Ascending aorta (tissue), 2 donors: ENCODE measurements around the gene ABCD3. TPM values are rescaled to one million over a fixed set of nuclear protein-coding genes. Genes with fewer than 3 reads are reported as not detected.
"Not testable (repeated sequence)": the region's sequence is repeated elsewhere in the genome, so short reads cannot be mapped to it uniquely, and the experiment has no call there.

Source experiments
- DNase-seq, 2 donors: peaks; one replicate each; pipeline ENCODE4 v3.0.0-alpha.2; 2019; ENCODE audit warnings: low spot score in 2 of 2
- H3K27ac ChIP-seq, 2 donors: fragments of 200-600 bp; sonication (generic); one replicate each; pipeline ENCODE4 v1.5.1; 2016 to 2017; ENCODE audit warnings: mild to moderate bottlenecking in 1 of 2
- H3K27me3 ChIP-seq: fragments of 200-600 bp; sonication (generic); one replicate; pipeline ENCODE4 v1.5.1; 2017
- H3K36me3 ChIP-seq, 2 donors: fragments of 200-600 bp; sonication (generic); one replicate each; pipeline ENCODE4 v1.5.1; 2016
- H3K4me1 ChIP-seq, 2 donors: fragments of 200-600 bp; sonication (generic); one replicate each; pipeline ENCODE4 v1.5.1; 2016 to 2017; ENCODE audit warnings: mild to moderate bottlenecking in 1 of 2
- H3K4me3 ChIP-seq, 2 donors: fragments of 200-600 bp; sonication (generic); one replicate each; pipeline ENCODE4 v1.5.1; 2016 to 2017; ENCODE audit warnings: mild to moderate bottlenecking in 1 of 2
- H3K9me3 ChIP-seq, 2 donors: fragments of 200-600 bp; sonication (generic); one replicate each; pipeline ENCODE4 v1.5.1; 2016
- CTCF ChIP-seq, 3 experiments: fragments of 200-600 bp in 2 of 3; fragments of 450-650 bp in 1 of 3; sonication (generic) in 2 of 3; IDR thresholded peaks; one replicate each; pipeline ENCODE4 v1.5.1; 2016 to 2019; ENCODE audit warnings: antibody characterized with exemption in 3 of 3, mild to moderate bottlenecking in 1 of 3, moderate library complexity in 1 of 3
- intact Hi-C: fragments of 100-400 bp; cut with DNase I; formaldehyde crosslinking; loops from one replicate; pipeline ENCODE4 v1.15.1; 2023
- total RNA-seq: library from RNA; depleted of rRNA; stranded (reverse); fragments of >200 nt; gene quantifications from one replicate; pipeline ENCODE4 v1.1.0, GENCODE V29; 2016

ABCD3 gene
- total RNA-seq, 1 donor from 2014 or later: 8.8 TPM

- H3K4me3 ChIP-seq: no peak overlapping the region
Measured at GRCh38 chr1:94440088-94440487, 21.9 kb downstream of the ABCD3 start.

GRCh38 chr1:94443067-94443466 is 24.9 kb downstream of the ABCD3 start:
- DNase-seq, H3K4me3 ChIP-seq, H3K36me3 ChIP-seq, H3K27me3 ChIP-seq, H3K27ac ChIP-seq, H3K4me1 ChIP-seq, intact Hi-C loops: not testable (repeated sequence)
- H3K9me3 ChIP-seq: peaks cover 3 to 32% of the 10 kb centered on the region in 2 donors

More at GRCh38 chr1:94440088-94440487, 21.9 kb downstream of the ABCD3 start:
- no peak for TF ChIP-seq CTCF (IDR thresholded peaks at IDR 0.05)
- no peak for DNase-seq
- H3K27ac ChIP-seq: no peak overlapping the region
- intact Hi-C loops: no loop called here
- H3K36me3 ChIP-seq: no peaks in the 10 kb centered on the region
- H3K27me3 ChIP-seq: no peaks in the 10 kb centered on the region
- peaks cover 0 to 24% of the 10 kb centered on the region in 2 donors for H3K9me3 ChIP-seq
- H3K4me1 ChIP-seq: no peaks in the 10 kb centered on the region

DNA sequence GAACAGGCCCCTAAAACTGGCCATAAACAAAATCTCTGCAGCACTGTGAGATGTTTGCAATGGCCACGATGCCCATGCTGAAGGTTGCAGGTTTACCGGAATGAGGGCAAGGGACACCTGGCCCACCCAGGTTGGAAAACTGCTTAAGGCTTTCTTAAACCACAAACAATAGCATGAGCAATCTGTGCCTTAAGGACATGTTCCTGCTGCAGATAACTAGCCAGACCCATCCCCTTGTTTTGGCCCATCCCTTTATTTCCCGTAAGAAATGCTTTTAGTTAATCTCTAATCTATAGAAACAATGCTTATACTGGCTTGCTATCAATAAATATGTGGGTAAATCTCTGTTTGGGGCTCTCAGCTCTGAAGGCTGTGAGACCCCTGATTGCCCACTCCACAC is 26.6 kb downstream of the ABCD3 start:
- H3K36me3 ChIP-seq: peaks cover 8 to 13% of the 10 kb centered on the region in 2 donors
- H3K27me3 ChIP-seq, H3K4me3 ChIP-seq, intact Hi-C loops, DNase-seq, H3K27ac ChIP-seq, H3K4me1 ChIP-seq: not testable (repeated sequence)
- H3K9me3 ChIP-seq: peaks cover 5 to 48% of the 10 kb centered on the region in 2 donors

DNA sequence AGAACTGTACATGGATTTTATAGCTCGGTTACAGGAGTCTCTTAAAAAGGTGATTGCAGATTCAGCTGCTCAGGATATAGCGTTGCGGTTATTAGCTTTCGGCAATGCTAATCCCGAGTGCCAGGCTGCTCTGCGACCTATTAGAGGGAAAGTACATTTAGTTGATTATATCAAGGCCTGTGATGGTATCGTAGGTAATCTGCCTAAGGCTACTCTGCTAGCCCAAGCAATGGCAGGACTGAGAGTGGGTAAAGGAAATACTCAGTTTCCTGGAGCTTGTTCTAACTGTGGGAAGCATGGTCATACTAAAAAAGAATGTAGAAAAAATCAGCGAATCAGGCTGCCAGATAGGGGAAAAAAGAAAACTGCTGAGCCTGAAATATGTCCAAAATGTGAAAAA is 27.5 kb downstream of the ABCD3 start:
- H3K4me1 ChIP-seq, H3K27me3 ChIP-seq, intact Hi-C loops, DNase-seq, H3K27ac ChIP-seq, H3K4me3 ChIP-seq: not testable (repeated sequence)
- H3K36me3 ChIP-seq: peaks cover 15 to 22% of the 10 kb centered on the region in 2 donors
- peaks cover 9 to 57% of the 10 kb centered on the region in 2 donors for H3K9me3 ChIP-seq

DNA sequence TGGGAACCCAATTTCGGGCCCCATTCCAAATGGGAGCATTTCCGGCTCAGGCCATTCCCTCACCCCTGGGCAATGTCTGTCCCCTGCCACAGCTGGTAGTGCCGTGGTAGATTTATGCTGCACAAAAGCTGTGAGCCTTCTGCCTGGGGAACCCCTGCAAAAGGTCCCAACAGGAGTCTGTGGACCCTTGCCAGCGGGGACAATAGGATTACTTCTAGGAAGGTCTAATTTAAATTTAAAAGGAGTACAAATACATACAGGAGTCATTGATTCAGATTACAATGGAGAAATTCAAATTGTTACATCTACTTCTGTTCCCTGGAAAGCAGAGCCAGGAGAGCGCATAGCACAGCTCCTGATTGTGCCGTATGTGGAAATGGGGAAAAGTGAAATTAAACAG is 28.0 kb downstream of the ABCD3 start:
- intact Hi-C loops: not testable (repeated sequence)

GRCh38 chr1:94448741-94449140 is 30.6 kb downstream of the ABCD3 start:
- peaks cover 9 to 48% of the 10 kb centered on the region in 2 donors for H3K9me3 ChIP-seq
- H3K36me3 ChIP-seq: peaks cover 15 to 23% of the 10 kb centered on the region in 2 donors
- DNase-seq, H3K27ac ChIP-seq, intact Hi-C loops, H3K4me1 ChIP-seq, H3K4me3 ChIP-seq, H3K27me3 ChIP-seq: not testable (repeated sequence)

More for the DNA sequence above, 28.0 kb downstream of the ABCD3 start:
- peaks cover 9 to 62% of the 10 kb centered on the region in 2 donors for H3K9me3 ChIP-seq
- not testable (repeated sequence) for H3K27me3 ChIP-seq, DNase-seq, H3K4me1 ChIP-seq, H3K4me3 ChIP-seq, H3K27ac ChIP-seq
- peaks cover 15 to 23% of the 10 kb centered on the region in 2 donors for H3K36me3 ChIP-seq

GRCh38 chr1:94456736-94457135 is 38.5 kb downstream of the ABCD3 start:
- Histone ChIP-seq H3K27ac (no peak overlapping the region), H3K4me3 (no peak overlapping the region), H3K9me3 (no peaks in the 10 kb centered on the region), H3K27me3 (no peaks in the 10 kb centered on the region), H3K36me3 (peaks cover 0 to 4% of the 10 kb centered on the region in 2 donors), H3K4me1 (no peaks in the 10 kb centered on the region)
- no peak for DNase-seq
- no peak for TF ChIP-seq CTCF (IDR thresholded peaks at IDR 0.05)
- intact Hi-C loops: no loop called here

GRCh38 chr1:94462606-94463005 is 44.4 kb downstream of the ABCD3 start:
- Histone ChIP-seq H3K27me3 (no peaks in the 10 kb centered on the region), H3K36me3 (peaks cover 6 to 13% of the 10 kb centered on the region in 2 donors), H3K4me3 (no peak overlapping the region), H3K4me1 (no peaks in the 10 kb centered on the region), H3K9me3 (no peaks in the 10 kb centered on the region), H3K27ac (no peak overlapping the region)
- no peak for DNase-seq
- intact Hi-C loops: loop anchor here (5.0 kb wide), 1 partner anchor 125 kb away; no protein-coding TSS in a partner anchor
- TF ChIP-seq CTCF (IDR thresholded peaks at IDR 0.05): no peak
